GM18907 (cell line): ENCODE results near the gene CAPN12.

Experiments used
- ATAC-seq: cut with Tn5 transposase; IDR thresholded peaks from one replicate; pipeline ENCODE4 v1.9.1; 2021; ENCODE audit warnings: mild to moderate bottlenecking, moderate library complexity; ENCODE audit not compliant: unreplicated experiment

The CAPN12 gene

DNA sequence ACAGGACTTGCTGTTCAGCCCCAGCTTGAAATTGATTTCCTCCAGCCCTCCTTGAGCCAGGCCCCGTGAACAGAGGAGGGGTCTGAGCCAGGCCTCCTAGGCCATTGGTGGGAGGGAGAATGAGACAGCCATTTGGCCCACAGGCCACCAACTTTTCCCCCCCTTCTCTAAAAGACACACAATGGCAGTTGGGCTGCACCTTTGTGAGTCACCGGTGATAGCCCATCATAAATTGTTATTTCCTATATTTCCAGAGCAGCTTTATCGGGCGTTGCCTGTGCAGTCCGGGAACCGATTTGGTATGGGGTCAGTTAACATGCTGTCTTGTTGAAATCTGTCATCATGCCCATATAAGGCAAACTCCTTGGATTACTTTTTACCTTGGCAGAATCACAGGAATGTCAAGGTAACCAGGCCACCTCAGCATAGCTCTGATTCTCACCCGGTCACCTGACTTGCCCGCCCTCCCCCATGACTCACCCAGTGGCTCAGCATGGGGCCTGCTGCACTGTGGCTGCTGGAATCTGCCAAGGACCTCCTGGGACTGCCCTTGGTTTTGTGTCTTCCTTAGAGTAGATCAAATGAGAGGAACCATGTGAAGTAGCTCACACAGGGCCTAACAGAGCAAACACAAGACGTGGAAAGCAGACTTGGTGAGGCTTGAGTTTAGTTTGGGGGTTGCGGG is 60.7 kb downstream of the CAPN12 start:
- ATAC-seq, result no peak

DNA sequence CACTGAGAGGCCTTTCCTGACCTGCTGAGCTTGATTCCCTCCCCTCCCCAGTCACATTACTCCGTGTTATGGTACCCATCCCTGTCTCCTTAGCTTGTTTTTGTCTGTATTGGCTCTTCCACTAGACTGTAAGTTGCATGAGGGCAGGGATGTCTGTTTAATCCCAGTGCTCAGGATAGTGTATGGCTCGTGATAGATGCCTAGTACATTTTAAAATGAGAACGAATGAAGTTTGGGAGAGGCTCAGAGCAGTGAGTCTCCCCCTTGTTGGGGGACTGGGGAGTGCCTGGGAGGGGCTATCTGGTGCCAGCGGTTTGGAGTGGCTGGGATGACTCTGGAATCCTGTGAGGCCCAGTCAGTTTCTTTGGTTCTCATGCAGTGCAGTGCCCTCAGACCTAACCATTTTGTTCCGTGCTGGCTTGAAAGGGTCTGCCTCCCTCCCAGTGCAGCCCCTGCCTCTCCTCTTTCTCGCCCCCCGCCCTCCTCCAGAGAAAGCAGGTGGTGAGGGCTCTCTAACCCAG is 61.3 kb downstream of the CAPN12 start:
- ATAC-seq, result no peak

DNA sequence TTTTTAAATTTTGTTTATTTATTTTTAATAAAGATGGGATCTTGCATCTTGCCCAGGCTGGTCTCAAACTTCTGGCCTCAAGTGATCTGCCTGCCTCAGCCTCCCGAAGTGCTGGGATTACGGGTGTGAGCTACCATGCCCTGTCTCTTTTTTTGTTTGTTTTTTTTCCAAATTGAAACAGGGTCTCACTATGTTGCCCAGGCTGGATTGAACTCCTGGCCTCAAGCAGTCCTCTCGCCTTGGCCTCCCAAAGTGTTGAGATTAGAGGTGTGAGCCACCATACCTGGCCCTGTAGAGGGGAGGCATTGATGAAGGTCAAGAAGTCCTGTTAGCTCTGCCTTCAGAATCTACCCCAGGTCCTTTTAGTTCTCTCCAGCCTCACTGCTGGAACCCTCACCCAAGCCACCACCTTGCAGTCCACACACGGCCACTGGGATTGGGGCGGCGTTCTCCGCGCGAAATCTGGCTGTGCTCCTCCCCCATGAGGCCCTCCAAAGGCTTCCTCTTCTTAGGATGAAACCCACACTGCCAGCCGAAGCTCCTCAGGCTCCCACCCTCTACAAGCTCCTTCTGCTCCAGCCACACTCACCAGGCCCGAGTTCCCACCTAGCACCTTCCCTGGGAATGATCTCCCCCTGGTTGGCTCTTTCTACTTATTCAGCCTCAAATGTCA is 61.9 kb downstream of the CAPN12 start:
- ATAC-seq, result no peak
